H9 (cell line): ENCODE data around the gene JMJD7. TPM values are rescaled to one million over a fixed set of nuclear protein-coding genes. Genes with fewer than 3 reads are reported as not detected.
A peak's percentile ranks its signal among the peaks of the same experiment; 100 is the strongest.

Experiments used
- DNase-seq: peaks from one replicate; pipeline ENCODE4 v3.0.0-alpha.2; 2017
- H2AFZ ChIP-seq: one replicate; pipeline ENCODE4 v1.6.1; 2013; ENCODE audit warnings: mild to moderate bottlenecking, low read length, control low read depth, moderate library complexity
- H2AK5ac ChIP-seq: 2 replicates; pipeline ENCODE4 v1.6.1; 2013; ENCODE audit warnings: low read length, control low read depth, mixed read lengths; ENCODE audit not compliant: insufficient read length
- H2BK120ac ChIP-seq: one replicate; pipeline ENCODE4 v1.6.1; 2013; ENCODE audit warnings: low read depth, mild to moderate bottlenecking, low read length, control low read depth, inconsistent platforms; ENCODE audit not compliant: poor library complexity, severe bottlenecking
- H2BK12ac ChIP-seq: 2 replicates; pipeline ENCODE4 v1.6.1; 2013; ENCODE audit warnings: low read length, control low read depth, mixed read lengths, low read depth; ENCODE audit not compliant: insufficient read length
- H2BK15ac ChIP-seq: 2 replicates; pipeline ENCODE4 v1.6.1; 2013; ENCODE audit warnings: low read depth, low read length, control low read depth
- H2BK20ac ChIP-seq: one replicate; pipeline ENCODE4 v1.6.1; 2013; ENCODE audit warnings: low read depth, mild to moderate bottlenecking, low read length, control low read depth, inconsistent platforms; ENCODE audit not compliant: poor library complexity, severe bottlenecking
- H2BK5ac ChIP-seq: 2 replicates; pipeline ENCODE4 v1.6.1; 2013; ENCODE audit warnings: low read length, control low read depth, mixed read lengths; ENCODE audit not compliant: insufficient read length
- H3K14ac ChIP-seq: 2 replicates; pipeline ENCODE4 v1.6.1; 2013; ENCODE audit warnings: low read length, control low read depth; ENCODE audit not compliant: insufficient read depth
- H3K18ac ChIP-seq: 2 replicates; pipeline ENCODE4 v1.6.1; 2013; ENCODE audit warnings: low read depth, mild to moderate bottlenecking, mixed read lengths, low read length, control low read depth; ENCODE audit not compliant: insufficient read length
- H3K23ac ChIP-seq: 2 replicates; pipeline ENCODE4 v1.6.1; 2013; ENCODE audit warnings: low read length, control low read depth, mixed read lengths, low read depth; ENCODE audit not compliant: insufficient read length
- H3K23me2 ChIP-seq: 2 replicates; pipeline ENCODE4 v1.6.1; 2013; ENCODE audit warnings: low read depth, mild to moderate bottlenecking, mixed read lengths, low read length, control low read depth; ENCODE audit not compliant: insufficient read length, poor library complexity, severe bottlenecking
- H3K27ac ChIP-seq: 2 replicates; pipeline ENCODE4 v1.5.1; 2013; ENCODE audit warnings: low read length, control low read depth, mixed read lengths, low read depth; ENCODE audit not compliant: insufficient read length
- H3K27me3 ChIP-seq: 2 replicates; pipeline ENCODE4 v1.6.1; 2013; ENCODE audit warnings: low read length, control low read depth, inconsistent platforms; ENCODE audit not compliant: insufficient read depth
- H3K4ac ChIP-seq: 2 replicates; pipeline ENCODE4 v1.6.1; 2013; ENCODE audit warnings: low read depth, mild to moderate bottlenecking, control low read depth, inconsistent platforms, low read length, moderate library complexity
- H3K4me1 ChIP-seq: 2 replicates; pipeline ENCODE4 v1.6.1; 2013; ENCODE audit warnings: low read length, control low read depth, inconsistent platforms; ENCODE audit not compliant: insufficient read depth
- H3K4me2 ChIP-seq: 2 replicates; pipeline ENCODE4 v1.6.1; 2013; ENCODE audit warnings: low read length, control low read depth, mixed read lengths; ENCODE audit not compliant: insufficient read length, insufficient read depth
- H3K56ac ChIP-seq: 2 replicates; pipeline ENCODE4 v1.6.1; 2013; ENCODE audit warnings: low read depth, mild to moderate bottlenecking, mixed read lengths, low read length, control low read depth; ENCODE audit not compliant: insufficient read length
- H3K79me1 ChIP-seq: 2 replicates; pipeline ENCODE4 v1.6.1; 2013; ENCODE audit warnings: low read depth, mild to moderate bottlenecking, moderate library complexity, low read length, control low read depth, inconsistent platforms; ENCODE audit not compliant: insufficient read depth, poor library complexity, severe bottlenecking
- H3K79me2 ChIP-seq: 2 replicates; pipeline ENCODE4 v1.6.1; 2013; ENCODE audit warnings: low read length, control low read depth, inconsistent platforms; ENCODE audit not compliant: insufficient read depth
- H3K9ac ChIP-seq: 2 replicates; pipeline ENCODE4 v1.6.1; 2013; ENCODE audit warnings: low read length, control low read depth, mixed read lengths; ENCODE audit not compliant: insufficient read length; ENCODE audit errors: extremely low read depth
- H3K9me3 ChIP-seq: one replicate; pipeline ENCODE4 v1.6.1; 2013; ENCODE audit warnings: low read depth, low read length, inconsistent platforms; ENCODE audit not compliant: control insufficient read depth
- H3T11ph ChIP-seq: one replicate; pipeline ENCODE4 v1.6.1; 2013; ENCODE audit warnings: mild to moderate bottlenecking, low read length, control low read depth, inconsistent platforms
- H4K20me1 ChIP-seq: one replicate; pipeline ENCODE4 v1.6.1; 2013; ENCODE audit not compliant: control insufficient read depth, insufficient read length, insufficient read depth
- H4K5ac ChIP-seq: 2 replicates; pipeline ENCODE4 v1.6.1; 2013; ENCODE audit warnings: low read depth, mild to moderate bottlenecking, mixed read lengths, low read length, control low read depth; ENCODE audit not compliant: insufficient read length
- H4K8ac ChIP-seq: replicated peaks from 2 replicates; pipeline ENCODE4 v1.6.1; 2013; ENCODE audit warnings: low read length, control low read depth, mixed read lengths, low read depth; ENCODE audit not compliant: insufficient read length
- H4K91ac ChIP-seq: 2 replicates; pipeline ENCODE4 v1.6.1; 2013; ENCODE audit warnings: low read depth, mild to moderate bottlenecking, moderate library complexity, mixed read lengths, low read length, control low read depth; ENCODE audit not compliant: insufficient read length
- H3K27ac Mint-ChIP-seq, 3 experiments: 2 replicates in 2 of 3; 3 replicates in 1 of 3; pipeline ENCODE4 v1.8.0; 2020 to 2021; ENCODE audit warnings: mixed read lengths in 3 of 3, mild to moderate bottlenecking in 1 of 3, moderate library complexity in 1 of 3
- H3K27me3 Mint-ChIP-seq: 2 replicates; pipeline ENCODE4 v1.8.0; 2021; ENCODE audit warnings: low read depth, mild to moderate bottlenecking, moderate library complexity, mixed read lengths
- H3K36me3 Mint-ChIP-seq, 3 experiments: 2 replicates in 2 of 3; 3 replicates in 1 of 3; pipeline ENCODE4 v1.8.0; 2020 to 2021; ENCODE audit warnings: low read depth in 3 of 3, mixed read lengths in 3 of 3; ENCODE audit not compliant: insufficient read depth in 1 of 3
- H3K4me1 Mint-ChIP-seq, 2 experiments: 2 replicates each; pipeline ENCODE4 v1.8.0; 2020; ENCODE audit warnings: mixed read lengths in 2 of 2
- H3K4me3 Mint-ChIP-seq, 2 experiments: 2 replicates in 1 of 2; 3 replicates in 1 of 2; pipeline ENCODE4 v1.8.0; 2020 to 2021; ENCODE audit warnings: mild to moderate bottlenecking in 2 of 2, mixed read lengths in 2 of 2, moderate library complexity in 1 of 2
- H3K9me3 Mint-ChIP-seq, 2 experiments: 2 replicates in 1 of 2; 3 replicates in 1 of 2; pipeline ENCODE4 v1.8.0; 2020; ENCODE audit warnings: mild to moderate bottlenecking in 2 of 2, mixed read lengths in 2 of 2, moderate library complexity in 1 of 2
- WGBS: extraction: QIAGEN DNeasy Blood & Tissue Kit; methylation state at CpG from one replicate; pipeline ENCODE4 v1.1.7; 2013; ENCODE audit warnings: missing lambda C conversion rate, low lambda C conversion rate, mixed read lengths; ENCODE audit not compliant: insufficient read length; ENCODE audit errors: extremely low coverage; 5-methylcytosine and 5-hydroxymethylcytosine counted together
- total RNA-seq: library from RNA; stranded (reverse); gene quantifications from 2 replicates; pipeline ENCODE4 v1.2.1, GENCODE V29; 2021
- TF ChIP-seq, protein P1 (sequence below): fragments of 200-600 bp; sonication (generic); conservative IDR thresholded peaks from 3 replicates; pipeline ENCODE4 v1.8.0; 2021; ENCODE audit warnings: antibody characterized with exemption, mild to moderate bottlenecking

The JMJD7 gene
- total RNA-seq, 1 experiment from 2014 or later: 13.3 TPM

DNA sequence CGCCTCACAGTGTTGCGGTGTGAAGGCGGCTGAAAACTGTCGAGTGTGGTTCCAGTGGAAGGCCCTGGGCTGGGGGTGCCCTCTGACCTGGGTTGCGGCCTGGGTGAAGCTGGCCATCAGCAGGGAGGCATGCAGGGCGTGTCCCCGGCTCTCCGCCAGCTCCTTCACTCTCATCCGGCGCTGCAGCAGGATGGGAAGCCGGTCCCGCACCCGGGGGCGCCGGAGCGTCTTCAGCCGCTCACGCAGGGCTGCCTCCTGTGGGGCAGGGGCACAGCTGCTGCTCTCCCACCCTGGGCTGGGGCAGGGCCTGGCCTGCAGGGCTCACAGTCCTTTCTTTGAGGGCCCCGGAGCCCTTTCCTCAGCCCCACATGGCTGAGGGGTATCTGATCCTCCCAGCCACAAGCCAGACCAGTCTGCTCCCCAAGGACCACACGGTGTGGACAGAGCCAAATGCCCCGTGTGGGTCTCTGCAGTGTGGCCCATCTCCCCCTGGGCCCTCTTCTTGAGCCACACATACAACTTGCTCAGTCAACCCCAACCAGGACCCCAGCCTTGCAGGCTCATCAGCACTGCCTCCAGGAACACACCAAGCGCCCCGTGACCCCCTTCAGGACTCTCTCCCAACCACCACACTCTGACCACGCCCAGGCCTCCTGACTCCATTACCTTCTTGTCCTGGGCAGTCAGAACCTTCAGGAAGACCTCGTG lies 39.1 kb downstream of the JMJD7 start:
- H2BK20ac ChIP-seq: no peak overlapping the region
- no peaks in the 10 kb centered on the region; the same call in none of the 2 replicates for H3K27me3 Mint-ChIP-seq
- H2AK5ac ChIP-seq: no peak overlapping the region
- no peak overlapping the region for H2BK15ac ChIP-seq
- H3T11ph ChIP-seq: no peak overlapping the region
- TF ChIP-seq, protein P1, sequence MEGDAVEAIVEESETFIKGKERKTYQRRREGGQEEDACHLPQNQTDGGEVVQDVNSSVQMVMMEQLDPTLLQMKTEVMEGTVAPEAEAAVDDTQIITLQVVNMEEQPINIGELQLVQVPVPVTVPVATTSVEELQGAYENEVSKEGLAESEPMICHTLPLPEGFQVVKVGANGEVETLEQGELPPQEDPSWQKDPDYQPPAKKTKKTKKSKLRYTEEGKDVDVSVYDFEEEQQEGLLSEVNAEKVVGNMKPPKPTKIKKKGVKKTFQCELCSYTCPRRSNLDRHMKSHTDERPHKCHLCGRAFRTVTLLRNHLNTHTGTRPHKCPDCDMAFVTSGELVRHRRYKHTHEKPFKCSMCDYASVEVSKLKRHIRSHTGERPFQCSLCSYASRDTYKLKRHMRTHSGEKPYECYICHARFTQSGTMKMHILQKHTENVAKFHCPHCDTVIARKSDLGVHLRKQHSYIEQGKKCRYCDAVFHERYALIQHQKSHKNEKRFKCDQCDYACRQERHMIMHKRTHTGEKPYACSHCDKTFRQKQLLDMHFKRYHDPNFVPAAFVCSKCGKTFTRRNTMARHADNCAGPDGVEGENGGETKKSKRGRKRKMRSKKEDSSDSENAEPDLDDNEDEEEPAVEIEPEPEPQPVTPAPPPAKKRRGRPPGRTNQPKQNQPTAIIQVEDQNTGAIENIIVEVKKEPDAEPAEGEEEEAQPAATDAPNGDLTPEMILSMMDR: no peak
- no CpG with 5 or more reads among the region's 25 CpGs for WGBS
- H2AFZ ChIP-seq: no peak overlapping the region
- H2BK12ac ChIP-seq: no peak overlapping the region
- no peaks in the 10 kb centered on the region for H3K27me3 ChIP-seq
- no peaks in the 10 kb centered on the region for H3K9me3 ChIP-seq
- H3K79me1 ChIP-seq: no peaks in the 10 kb centered on the region
- no peak overlapping the region for H3K9ac ChIP-seq
- H3K9me3 Mint-ChIP-seq: no peaks in the 10 kb centered on the region
- H3K36me3 Mint-ChIP-seq: no peaks in the 10 kb centered on the region
- no peak for DNase-seq
- no peak overlapping the region for H4K91ac ChIP-seq
- peaks cover 10 to 16% of the 10 kb centered on the region in 2 experiments for H3K4me1 Mint-ChIP-seq
- H4K20me1 ChIP-seq: no peaks in the 10 kb centered on the region
- H2BK5ac ChIP-seq: no peak overlapping the region
- H3K56ac ChIP-seq: no peak overlapping the region
- no peak overlapping the region for H3K27ac ChIP-seq
- H3K4me3 Mint-ChIP-seq: no peak overlapping the region
- H3K79me2 ChIP-seq: no peaks in the 10 kb centered on the region
- no peak overlapping the region for H4K5ac ChIP-seq
- no peak overlapping the region for H3K4me2 ChIP-seq
- no peaks in the 10 kb centered on the region for H3K4me1 ChIP-seq
- H3K14ac ChIP-seq: no peak overlapping the region; the same call in 1 of the 2 replicates
- no peaks in the 10 kb centered on the region for H3K23me2 ChIP-seq
- no peak overlapping the region for H4K8ac ChIP-seq
- no peak overlapping the region for H2BK120ac ChIP-seq
- no peak overlapping the region for H3K4ac ChIP-seq
- no peak overlapping the region for H3K18ac ChIP-seq
- no peak overlapping the region for H3K23ac ChIP-seq
- H3K27ac Mint-ChIP-seq: peak overlapping the region in 1 of 3 experiments; percentile 94; a peak in 3 of 7 replicates
